ENCODE results near the gene DNAJB12. TPM values are rescaled to one million over a fixed set of nuclear protein-coding genes. Genes with fewer than 3 reads are reported as not detected.
"Not testable (repeated sequence)": the region's sequence is repeated elsewhere in the genome, so short reads cannot be mapped to it uniquely, and the experiment has no call there.

DNAJB12 gene
- total RNA-seq, 1 donor from 2014 or later: 13.0 TPM

GRCh38 chr10:72356115-72356514 lies 1.4 kb upstream of the DNAJB12 start:
- no peaks in the 10 kb centered on the region for H3K27me3 ChIP-seq (ENCODE audit: control insufficient read depth in 3 of 3, insufficient read depth in 3 of 3, low read length in 3 of 3)
- peaks cover 30 to 32% (median 32%) of the 10 kb centered on the region in 3 donors for H3K4me1 ChIP-seq (ENCODE audit: control insufficient read depth in 3 of 3, insufficient read depth in 3 of 3, low read length in 3 of 3)
- H3K36me3 ChIP-seq (ENCODE audit: control insufficient read depth in 3 of 3, insufficient read depth in 3 of 3, low read length in 3 of 3): peaks cover 4 to 6% (median 5%) of the 10 kb centered on the region in 3 donors
- no peak overlapping the region for H3K4me3 ChIP-seq (ENCODE audit: low read length in 3 of 3)
- no peak overlapping the region for H3K27ac ChIP-seq (ENCODE audit: low read depth, low read length)
- H3K9ac ChIP-seq (ENCODE audit: low read depth in 1 of 3, low read length in 3 of 3): no peak overlapping the region
- H3K9me3 ChIP-seq (ENCODE audit: control insufficient read depth in 3 of 3, low read length in 3 of 3): no peaks in the 10 kb centered on the region

GRCh38 chr10:72355214-72355555 lies 466 bp upstream of the DNAJB12 start:
- H3K27me3 ChIP-seq (ENCODE audit: control insufficient read depth in 3 of 3, insufficient read depth in 3 of 3, low read length in 3 of 3): no peaks in the 10 kb centered on the region
- H3K36me3 ChIP-seq (ENCODE audit: control insufficient read depth in 3 of 3, insufficient read depth in 3 of 3, low read length in 3 of 3): peaks cover 4 to 14% (median 11%) of the 10 kb centered on the region in 3 donors
- peaks cover 30 to 37% (median 32%) of the 10 kb centered on the region in 3 donors for H3K4me1 ChIP-seq (ENCODE audit: control insufficient read depth in 3 of 3, insufficient read depth in 3 of 3, low read length in 3 of 3)
- H3K9me3 ChIP-seq (ENCODE audit: control insufficient read depth in 3 of 3, low read length in 3 of 3): no peaks in the 10 kb centered on the region
- peak overlapping the region; percentile 90 to 99 (median 91) for H3K4me3 ChIP-seq (ENCODE audit: low read length in 3 of 3)
- H3K27ac ChIP-seq (ENCODE audit: low read depth, low read length): peak overlapping the region; percentile 97
- H3K9ac ChIP-seq (ENCODE audit: low read depth in 1 of 3, low read length in 3 of 3): peak overlapping the region; percentile 47 to 98 (median 96)

GRCh38 chr10:72353965-72354355 lies 759 bp downstream of the DNAJB12 start:
- Histone ChIP-seq H3K4me3 (ENCODE audit: low read length in 3 of 3) (peak overlapping the region; percentile 90 to 99 (median 91)), H3K4me1 (ENCODE audit: control insufficient read depth in 3 of 3, insufficient read depth in 3 of 3, low read length in 3 of 3) (peaks cover 31 to 37% (median 32%) of the 10 kb centered on the region in 3 donors), H3K9me3 (ENCODE audit: control insufficient read depth in 3 of 3, low read length in 3 of 3) (no peaks in the 10 kb centered on the region), H3K9ac (ENCODE audit: low read depth in 1 of 3, low read length in 3 of 3) (peak overlapping the region; percentile 96 to 100 (median 98)), H3K27ac (ENCODE audit: low read depth, low read length) (peak overlapping the region; percentile 97), H3K36me3 (ENCODE audit: control insufficient read depth in 3 of 3, insufficient read depth in 3 of 3, low read length in 3 of 3) (peaks cover 10 to 19% (median 16%) of the 10 kb centered on the region in 3 donors), H3K27me3 (ENCODE audit: control insufficient read depth in 3 of 3, insufficient read depth in 3 of 3, low read length in 3 of 3) (no peaks in the 10 kb centered on the region)

- Histone ChIP-seq H3K27ac (ENCODE audit: low read depth, low read length) (peak overlapping the region; percentile 97), H3K9me3 (ENCODE audit: control insufficient read depth in 3 of 3, low read length in 3 of 3) (no peaks in the 10 kb centered on the region), H3K4me3 (ENCODE audit: low read length in 3 of 3) (peak overlapping the region; percentile 90 to 99 (median 91)), H3K4me1 (ENCODE audit: control insufficient read depth in 3 of 3, insufficient read depth in 3 of 3, low read length in 3 of 3) (peaks cover 32 to 37% (median 33%) of the 10 kb centered on the region in 3 donors), H3K9ac (ENCODE audit: low read depth in 1 of 3, low read length in 3 of 3) (peak overlapping the region; percentile 96 to 100 (median 98)), H3K27me3 (ENCODE audit: control insufficient read depth in 3 of 3, insufficient read depth in 3 of 3, low read length in 3 of 3) (no peaks in the 10 kb centered on the region), H3K36me3 (ENCODE audit: control insufficient read depth in 3 of 3, insufficient read depth in 3 of 3, low read length in 3 of 3) (peaks cover 14 to 25% (median 23%) of the 10 kb centered on the region in 3 donors)
These were observed 1.4 kb downstream of the DNAJB12 start for GRCh38 chr10:72353028-72353964.

GRCh38 chr10:72351479-72351878 lies 3.2 kb downstream of the DNAJB12 start:
- H3K4me3 ChIP-seq (ENCODE audit: low read length in 3 of 3): no peak overlapping the region
- H3K27me3 ChIP-seq (ENCODE audit: control insufficient read depth in 3 of 3, insufficient read depth in 3 of 3, low read length in 3 of 3): no peaks in the 10 kb centered on the region
- H3K9me3 ChIP-seq (ENCODE audit: control insufficient read depth in 3 of 3, low read length in 3 of 3): no peaks in the 10 kb centered on the region
- H3K9ac ChIP-seq (ENCODE audit: low read depth in 1 of 3, low read length in 3 of 3): peak overlapping the region in 1 of 3 donors; percentile 60
- no peak overlapping the region for H3K27ac ChIP-seq (ENCODE audit: low read depth, low read length)
- H3K4me1 ChIP-seq (ENCODE audit: control insufficient read depth in 3 of 3, insufficient read depth in 3 of 3, low read length in 3 of 3): peaks cover 32 to 37% (median 33%) of the 10 kb centered on the region in 3 donors
- H3K36me3 ChIP-seq (ENCODE audit: control insufficient read depth in 3 of 3, insufficient read depth in 3 of 3, low read length in 3 of 3): peaks cover 14 to 27% (median 27%) of the 10 kb centered on the region in 3 donors

GRCh38 chr10:72349438-72349837 lies 5.3 kb downstream of the DNAJB12 start:
- peaks cover 25 to 32% (median 30%) of the 10 kb centered on the region in 3 donors for H3K4me1 ChIP-seq (ENCODE audit: control insufficient read depth in 3 of 3, insufficient read depth in 3 of 3, low read length in 3 of 3)
- H3K9me3 ChIP-seq (ENCODE audit: control insufficient read depth in 3 of 3, low read length in 3 of 3): no peaks in the 10 kb centered on the region
- H3K9ac ChIP-seq (ENCODE audit: low read depth in 1 of 3, low read length in 3 of 3): no peak overlapping the region
- no peak overlapping the region for H3K27ac ChIP-seq (ENCODE audit: low read depth, low read length)
- no peak overlapping the region for H3K4me3 ChIP-seq (ENCODE audit: low read length in 3 of 3)
- peaks cover 14 to 33% (median 30%) of the 10 kb centered on the region in 3 donors for H3K36me3 ChIP-seq (ENCODE audit: control insufficient read depth in 3 of 3, insufficient read depth in 3 of 3, low read length in 3 of 3)
- H3K27me3 ChIP-seq (ENCODE audit: control insufficient read depth in 3 of 3, insufficient read depth in 3 of 3, low read length in 3 of 3): no peaks in the 10 kb centered on the region

GRCh38 chr10:72348282-72348681 lies 6.4 kb downstream of the DNAJB12 start:
- no peaks in the 10 kb centered on the region for H3K27me3 ChIP-seq (ENCODE audit: control insufficient read depth in 3 of 3, insufficient read depth in 3 of 3, low read length in 3 of 3)
- H3K9ac ChIP-seq (ENCODE audit: low read depth in 1 of 3, low read length in 3 of 3): peak overlapping the region in 1 of 3 donors; percentile 8
- H3K4me1 ChIP-seq (ENCODE audit: control insufficient read depth in 3 of 3, insufficient read depth in 3 of 3, low read length in 3 of 3): peaks cover 18 to 27% (median 24%) of the 10 kb centered on the region in 3 donors
- no peak overlapping the region for H3K4me3 ChIP-seq (ENCODE audit: low read length in 3 of 3)
- H3K36me3 ChIP-seq (ENCODE audit: control insufficient read depth in 3 of 3, insufficient read depth in 3 of 3, low read length in 3 of 3): peaks cover 23 to 41% (median 39%) of the 10 kb centered on the region in 3 donors
- H3K27ac ChIP-seq (ENCODE audit: low read depth, low read length): no peak overlapping the region
- H3K9me3 ChIP-seq (ENCODE audit: control insufficient read depth in 3 of 3, low read length in 3 of 3): no peaks in the 10 kb centered on the region

GRCh38 chr10:72346117-72346516 lies 8.6 kb downstream of the DNAJB12 start:
- H3K36me3 ChIP-seq (ENCODE audit: control insufficient read depth in 3 of 3, insufficient read depth in 3 of 3, low read length in 3 of 3): peaks cover 37 to 55% (median 53%) of the 10 kb centered on the region in 3 donors
- not testable (repeated sequence) for H3K4me3 ChIP-seq (ENCODE audit: low read length in 3 of 3); H3K9ac ChIP-seq (ENCODE audit: low read depth in 1 of 3, low read length in 3 of 3); H3K9me3 ChIP-seq (ENCODE audit: control insufficient read depth in 3 of 3, low read length in 3 of 3); H3K27me3 ChIP-seq (ENCODE audit: control insufficient read depth in 3 of 3, insufficient read depth in 3 of 3, low read length in 3 of 3); H3K4me1 ChIP-seq (ENCODE audit: control insufficient read depth in 3 of 3, insufficient read depth in 3 of 3, low read length in 3 of 3); H3K27ac ChIP-seq (ENCODE audit: low read depth, low read length)

- Histone ChIP-seq H3K9ac (ENCODE audit: low read depth in 1 of 3, low read length in 3 of 3) (no peak overlapping the region), H3K4me3 (ENCODE audit: low read length in 3 of 3) (no peak overlapping the region), H3K4me1 (ENCODE audit: control insufficient read depth in 3 of 3, insufficient read depth in 3 of 3, low read length in 3 of 3) (peaks cover 0 to 4% (median 3%) of the 10 kb centered on the region in 3 donors), H3K27me3 (ENCODE audit: control insufficient read depth in 3 of 3, insufficient read depth in 3 of 3, low read length in 3 of 3) (no peaks in the 10 kb centered on the region), H3K27ac (ENCODE audit: low read depth, low read length) (no peak overlapping the region), H3K36me3 (ENCODE audit: control insufficient read depth in 3 of 3, insufficient read depth in 3 of 3, low read length in 3 of 3) (peaks cover 46 to 56% (median 50%) of the 10 kb centered on the region in 3 donors), H3K9me3 (ENCODE audit: control insufficient read depth in 3 of 3, low read length in 3 of 3) (no peaks in the 10 kb centered on the region)
These were observed 9.8 kb downstream of the DNAJB12 start for GRCh38 chr10:72344932-72345331.

- Histone ChIP-seq H3K27me3 (ENCODE audit: control insufficient read depth in 3 of 3, insufficient read depth in 3 of 3, low read length in 3 of 3) (no peaks in the 10 kb centered on the region), H3K4me1 (ENCODE audit: control insufficient read depth in 3 of 3, insufficient read depth in 3 of 3, low read length in 3 of 3) (peaks cover 0 to 4% (median 0%) of the 10 kb centered on the region in 3 donors), H3K9ac (ENCODE audit: low read depth in 1 of 3, low read length in 3 of 3) (no peak overlapping the region), H3K4me3 (ENCODE audit: low read length in 3 of 3) (no peak overlapping the region), H3K9me3 (ENCODE audit: control insufficient read depth in 3 of 3, low read length in 3 of 3) (no peaks in the 10 kb centered on the region), H3K27ac (ENCODE audit: low read depth, low read length) (no peak overlapping the region), H3K36me3 (ENCODE audit: control insufficient read depth in 3 of 3, insufficient read depth in 3 of 3, low read length in 3 of 3) (peaks cover 42 to 50% (median 44%) of the 10 kb centered on the region in 3 donors)
These were observed 11.8 kb downstream of the DNAJB12 start for GRCh38 chr10:72342911-72343310.
